ENCODE results near the gene CD247. TPM values are rescaled to one million over a fixed set of nuclear protein-coding genes. Genes with fewer than 3 reads are reported as not detected.

CD247 gene
- total RNA-seq, 1 donor from 2014 or later, result 4.7 TPM

- no peak for DNase-seq (ENCODE audit: low spot score)
Measured at GRCh38 chr1:167512046-167512654, 6.2 kb downstream of the CD247 start.

- DNase-seq (ENCODE audit: low spot score), result no peak
Measured at GRCh38 chr1:167511374-167511986, 6.8 kb downstream of the CD247 start.

GRCh38 chr1:167510881-167511280 is 7.4 kb downstream of the CD247 start:
- no peak for DNase-seq (ENCODE audit: low spot score)

GRCh38 chr1:167510244-167510643 is 8.1 kb downstream of the CD247 start:
- no peak for DNase-seq (ENCODE audit: low spot score)

GRCh38 chr1:167509587-167509986 is 8.7 kb downstream of the CD247 start:
- no peak for DNase-seq (ENCODE audit: low spot score)

- no peak for DNase-seq (ENCODE audit: low spot score)
Measured at GRCh38 chr1:167507719-167508118, 10.6 kb downstream of the CD247 start.

GRCh38 chr1:167504467-167504827 is 13.9 kb downstream of the CD247 start:
- DNase-seq (ENCODE audit: low spot score), result no peak

- DNase-seq (ENCODE audit: low spot score), result no peak
Measured at GRCh38 chr1:167503626-167504466, 14.5 kb downstream of the CD247 start.

GRCh38 chr1:167502719-167503462 is 15.4 kb downstream of the CD247 start:
- DNase-seq (ENCODE audit: low spot score), result no peak

- no peak for DNase-seq (ENCODE audit: low spot score)
Measured at GRCh38 chr1:167502192-167502551, 16.2 kb downstream of the CD247 start.

GRCh38 chr1:167501515-167502191 is 16.7 kb downstream of the CD247 start:
- no peak for DNase-seq (ENCODE audit: low spot score)

GRCh38 chr1:167500283-167500860 is 18.0 kb downstream of the CD247 start:
- DNase-seq (ENCODE audit: low spot score), result peak; percentile 28

GRCh38 chr1:167499664-167500101 is 18.6 kb downstream of the CD247 start:
- no peak for DNase-seq (ENCODE audit: low spot score)

- no peak for DNase-seq (ENCODE audit: low spot score)
Measured at GRCh38 chr1:167499106-167499505, 19.2 kb downstream of the CD247 start.

- DNase-seq (ENCODE audit: low spot score), result no peak
Measured at GRCh38 chr1:167496797-167497619, 21.3 kb downstream of the CD247 start.

GRCh38 chr1:167493372-167493771 is 25.0 kb downstream of the CD247 start:
- no peak for DNase-seq (ENCODE audit: low spot score)

- no peak for DNase-seq (ENCODE audit: low spot score)
Measured at GRCh38 chr1:167492481-167492910, 25.8 kb downstream of the CD247 start.

- no peak for DNase-seq (ENCODE audit: low spot score)
Measured at GRCh38 chr1:167491586-167492461, 26.5 kb downstream of the CD247 start.

GRCh38 chr1:167490765-167491164 is 27.6 kb downstream of the CD247 start:
- DNase-seq (ENCODE audit: low spot score), result no peak

Data from ureter (tissue), 1 donor.